OCI-LY3 (cell line): ENCODE measurements around the gene MAGED2.

Experiments
- H2AFZ ChIP-seq: fragments of 200-600, 300-600 bp; shearing (Covaris generic); 2 replicates; pipeline ENCODE4 v1.6.0; 2014; ENCODE audit warnings: antibody characterized with exemption, low read depth, low read length
- H3K27ac ChIP-seq: fragments of 200-600, 300-600 bp; sonication (generic); 2 replicates; pipeline ENCODE4 v1.5.1; 2014; ENCODE audit warnings: mild to moderate bottlenecking, low read length, moderate library complexity, mixed read lengths
- H3K27me3 ChIP-seq: fragments of 200-600, 300-600 bp; sonication (generic); 2 replicates; pipeline ENCODE4 v1.6.1; 2014; ENCODE audit warnings: low read depth, low read length, mixed read lengths
- H3K36me3 ChIP-seq: fragments of 200-600, 300-600 bp; sonication (generic); replicated peaks from 2 replicates; pipeline ENCODE3; 2014; ENCODE audit warnings: low read depth, low read length, mixed read lengths
- H3K4me1 ChIP-seq: fragments of 300-600, 200-600 bp; sonication (generic); 2 replicates; pipeline ENCODE4 v1.6.1; 2014; ENCODE audit warnings: low read length, mixed read lengths
- H3K4me2 ChIP-seq: fragments of 200-600, 300-600 bp; sonication (generic); 2 replicates; pipeline ENCODE4 v1.6.1; 2014; ENCODE audit warnings: low read length, mixed read lengths
- H3K4me3 ChIP-seq: fragments of 300-600, 200-600 bp; sonication (generic); 2 replicates; pipeline ENCODE4 v1.5.1; 2014; ENCODE audit warnings: antibody characterized with exemption, mild to moderate bottlenecking, low read length, moderate library complexity
- H3K79me2 ChIP-seq: fragments of 300-600, 200-600 bp; shearing (Covaris generic); 2 replicates; pipeline ENCODE4 v1.6.1; 2014; ENCODE audit warnings: mild to moderate bottlenecking, low read length, mixed read lengths
- H3K9ac ChIP-seq: fragments of 300-600, 200-600 bp; shearing (Covaris generic); 2 replicates; pipeline ENCODE4 v1.6.0; 2014; ENCODE audit warnings: mild to moderate bottlenecking, low read length, moderate library complexity
- H3K9me3 ChIP-seq: fragments of 200-600, 300-600 bp; shearing (Covaris generic); 2 replicates; pipeline ENCODE4 v1.6.1; 2014; ENCODE audit warnings: low read length, mixed read lengths; ENCODE audit not compliant: insufficient read depth
- H4K20me1 ChIP-seq: fragments of 200-600, 300-600 bp; sonication (generic); 2 replicates; pipeline ENCODE4 v1.6.1; 2016; ENCODE audit warnings: low read length, mixed read lengths; ENCODE audit not compliant: insufficient read depth
- CTCF ChIP-seq: fragments of 200-600, 300-600 bp; sonication (generic); IDR thresholded peaks from 2 replicates; pipeline ENCODE4 v1.5.1; 2014; ENCODE audit warnings: antibody characterized with exemption, low read length, low read depth
- EZH2phosphoT487 ChIP-seq: fragments of 200-600 bp; shearing (Covaris generic); IDR thresholded peaks from 2 replicates; pipeline ENCODE4 v1.6.1; 2018; ENCODE audit warnings: antibody characterized with exemption, mixed run types, low read depth

The MAGED2 gene

GRCh38 chrX:54820737-54821136 lies 13.2 kb downstream of the MAGED2 start:
- Histone ChIP-seq H3K9ac (no peak overlapping the region), H3K4me2 (no peak overlapping the region), H3K79me2 (no peaks in the 10 kb centered on the region), H3K9me3 (no peaks in the 10 kb centered on the region), H2AFZ (no peak overlapping the region), H3K27ac (no peak overlapping the region), H3K36me3 (no peaks in the 10 kb centered on the region), H4K20me1 (no peaks in the 10 kb centered on the region), H3K27me3 (no peaks in the 10 kb centered on the region), H3K4me3 (no peak overlapping the region), H3K4me1 (no peaks in the 10 kb centered on the region)
- TF ChIP-seq CTCF (no peak), EZH2phosphoT487 (no peak)

- Histone ChIP-seq H3K27ac (no peak overlapping the region), H3K4me2 (no peak overlapping the region), H3K9ac (no peak overlapping the region), H3K9me3 (no peaks in the 10 kb centered on the region), H3K4me1 (no peaks in the 10 kb centered on the region), H3K4me3 (no peak overlapping the region), H2AFZ (no peak overlapping the region), H3K27me3 (no peaks in the 10 kb centered on the region), H4K20me1 (no peaks in the 10 kb centered on the region), H3K36me3 (no peaks in the 10 kb centered on the region), H3K79me2 (no peaks in the 10 kb centered on the region)
- TF ChIP-seq CTCF: no peak
- TF ChIP-seq EZH2phosphoT487: no peak
Observed at GRCh38 chrX:54821310-54821709, 13.8 kb downstream of the MAGED2 start.

- Histone ChIP-seq H3K27ac (no peak overlapping the region), H3K9ac (no peak overlapping the region), H4K20me1 (no peaks in the 10 kb centered on the region), H3K4me3 (no peak overlapping the region), H3K36me3 (no peaks in the 10 kb centered on the region), H3K79me2 (no peaks in the 10 kb centered on the region), H3K4me2 (no peak overlapping the region), H2AFZ (no peak overlapping the region), H3K27me3 (no peaks in the 10 kb centered on the region), H3K9me3 (no peaks in the 10 kb centered on the region), H3K4me1 (no peaks in the 10 kb centered on the region)
- TF ChIP-seq CTCF (no peak), EZH2phosphoT487 (no peak)
Observed at GRCh38 chrX:54824195-54824594, 16.6 kb downstream of the MAGED2 start.

GRCh38 chrX:54824722-54825121 lies 17.2 kb downstream of the MAGED2 start:
- no peak overlapping the region for H3K4me2 ChIP-seq
- no peaks in the 10 kb centered on the region for H3K9me3 ChIP-seq
- TF ChIP-seq EZH2phosphoT487 (no peak), CTCF (no peak)
- no peaks in the 10 kb centered on the region for H4K20me1 ChIP-seq
- H3K4me3 ChIP-seq: no peak overlapping the region
- H3K9ac ChIP-seq: no peak overlapping the region
- H3K27ac ChIP-seq: no peak overlapping the region
- H3K36me3 ChIP-seq: no peaks in the 10 kb centered on the region
- H3K79me2 ChIP-seq: no peaks in the 10 kb centered on the region
- no peaks in the 10 kb centered on the region for H3K27me3 ChIP-seq
- H2AFZ ChIP-seq: no peak overlapping the region
- no peaks in the 10 kb centered on the region for H3K4me1 ChIP-seq
